Adrenal gland (tissue), 5 donors: ENCODE data around the gene RPTN.

Experiments
- CTCF ChIP-seq, 6 experiments: fragments of 450-650 bp in 4 of 6; fragments of 200-600 bp in 2 of 6; sonication (generic) in 1 of 6; IDR thresholded peaks; 1 replicate in 5 of 6; 2 replicates in 1 of 6; pipeline versions ENCODE4 v1.5.1 to v1.8.0; 2016 to 2021; ENCODE audit warnings: antibody characterized with exemption in 6 of 6, mild to moderate bottlenecking in 2 of 6, moderate library complexity in 1 of 6
- POLR2A ChIP-seq, 2 donors: fragments of 450-650 bp; IDR thresholded peaks; one replicate each; pipeline ENCODE4 v1.6.1; 2017; ENCODE audit warnings: antibody characterized with exemption in 2 of 2, mild to moderate bottlenecking in 2 of 2, moderate library complexity in 1 of 2
- donor health status: DM: no; HTN: no; CAD: no.

- no peak for TF ChIP-seq CTCF (IDR thresholded peaks at IDR 0.05)
- no peak for TF ChIP-seq POLR2A (IDR thresholded peaks at IDR 0.05)
These were observed 33.1 kb downstream of the RPTN start for GRCh38 chr1:152125834-152126443.
